Fibroblast of skin of right biceps (primary cell): Measurements from ENCODE around the gene FRAS1.
"Not testable (repeated sequence)": the region's sequence is repeated elsewhere in the genome, so short reads cannot be mapped to it uniquely, and the experiment has no call there.

Experiments
- DNase-seq: peaks from one replicate; pipeline ENCODE4 v3.0.0-alpha.2; 2013

FRAS1 gene

DNA sequence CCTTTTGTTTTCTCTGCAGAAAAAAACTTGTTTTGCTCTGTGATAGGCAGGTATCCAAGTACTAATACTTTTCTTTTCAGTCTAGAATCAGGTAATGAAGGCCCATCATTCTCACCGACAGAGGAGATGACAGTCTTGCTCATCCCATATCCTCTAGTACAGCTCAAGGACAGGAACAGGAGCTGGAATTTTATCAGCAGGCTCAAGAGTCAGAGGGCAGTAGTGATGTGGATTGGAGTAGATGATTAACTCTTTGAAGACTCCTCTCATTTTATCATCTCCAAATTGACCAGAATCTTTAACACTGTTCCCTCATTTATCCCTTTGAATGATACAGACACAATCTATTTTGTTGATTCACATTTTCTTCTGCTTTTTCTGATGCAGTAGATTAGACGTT lies 162.7 kb downstream of the FRAS1 start:
- DNase-seq: no peak

DNA sequence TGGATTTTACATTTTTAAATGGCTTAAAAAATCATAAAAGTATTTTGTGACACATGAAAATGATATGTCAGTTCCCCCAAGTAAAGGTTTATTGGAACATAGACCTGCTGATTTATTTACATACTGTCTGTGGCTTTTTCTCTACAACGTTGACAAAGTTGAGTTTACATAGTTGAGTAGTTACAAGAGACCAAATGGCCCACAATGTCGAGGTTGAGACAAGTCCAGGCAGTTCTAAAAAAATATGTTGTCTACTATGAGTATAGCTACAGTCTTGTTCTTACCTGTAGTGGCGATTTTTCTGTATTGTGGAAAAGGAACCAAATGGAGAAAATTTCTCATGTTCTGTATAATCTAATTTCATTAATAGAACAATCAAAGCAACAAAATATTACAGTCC lies 163.2 kb downstream of the FRAS1 start:
- no peak for DNase-seq

DNA sequence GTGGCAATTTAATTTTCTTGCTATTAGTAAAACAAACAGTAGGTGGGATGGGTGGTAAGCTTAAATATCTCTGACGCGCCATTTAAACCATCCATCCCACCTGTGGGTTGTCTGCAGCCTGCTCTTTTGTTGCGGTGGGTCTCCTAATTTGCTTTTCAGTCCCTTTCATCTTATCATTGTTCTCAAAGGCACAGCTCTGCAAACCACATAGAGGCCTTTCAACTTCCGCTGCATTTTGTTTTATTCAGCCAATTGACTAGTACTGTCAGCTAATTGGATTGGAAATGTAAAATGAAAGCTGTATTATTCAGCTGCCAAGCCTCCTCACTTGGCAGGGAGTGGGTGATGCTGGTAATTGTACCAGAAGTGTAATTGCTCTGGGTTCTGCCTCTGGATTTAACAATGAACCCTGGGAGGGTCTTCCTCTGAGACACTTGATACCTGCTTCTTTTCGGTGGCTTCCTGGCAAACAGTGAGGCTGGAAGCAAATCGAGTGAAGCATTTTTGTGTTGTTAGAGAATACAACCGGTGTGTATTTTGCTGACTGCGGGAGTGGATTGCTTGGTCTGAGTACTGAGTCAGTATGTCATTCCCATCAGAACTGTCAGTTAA lies 165.6 kb downstream of the FRAS1 start:
- DNase-seq: no peak

DNA sequence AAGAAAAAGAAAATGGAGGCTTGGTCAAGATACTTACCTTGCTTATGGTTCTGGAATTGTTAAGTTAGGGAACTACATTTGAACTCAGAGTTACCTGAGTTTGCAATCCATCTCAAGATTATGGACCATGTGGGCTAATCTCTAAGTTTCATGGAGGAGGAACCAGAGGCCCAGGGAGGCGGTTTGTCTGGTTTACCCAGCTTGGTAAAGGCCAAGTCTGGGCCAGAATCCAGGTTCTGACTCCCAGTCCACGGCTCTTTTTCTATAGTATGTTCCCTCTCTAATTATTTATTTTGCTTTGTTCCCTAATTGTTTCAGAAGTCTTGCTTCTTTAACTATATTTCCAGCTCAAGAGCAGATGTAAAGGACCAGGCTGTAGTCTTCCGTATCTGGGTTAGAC lies 168.1 kb downstream of the FRAS1 start:
- no peak for DNase-seq

DNA sequence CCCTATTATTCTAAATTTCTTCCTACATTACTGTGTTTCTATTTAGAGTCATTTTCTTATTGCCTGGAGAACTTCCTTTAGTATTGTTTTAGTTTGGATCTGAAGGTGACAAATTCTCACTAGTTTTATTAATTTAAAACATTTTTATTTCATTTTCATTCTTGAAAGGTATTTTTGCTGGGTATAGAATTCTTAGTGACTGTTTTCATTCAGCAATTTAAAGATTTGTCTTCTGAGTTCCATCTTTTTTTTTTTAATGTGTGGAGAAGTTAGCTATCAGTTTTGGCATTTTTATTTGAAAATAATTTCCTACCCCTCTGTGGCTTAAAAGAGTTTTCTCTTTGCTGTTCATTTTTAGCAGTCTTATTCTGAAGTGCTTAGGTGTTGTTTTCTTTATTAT lies 169.2 kb downstream of the FRAS1 start:
- DNase-seq: no peak

DNA sequence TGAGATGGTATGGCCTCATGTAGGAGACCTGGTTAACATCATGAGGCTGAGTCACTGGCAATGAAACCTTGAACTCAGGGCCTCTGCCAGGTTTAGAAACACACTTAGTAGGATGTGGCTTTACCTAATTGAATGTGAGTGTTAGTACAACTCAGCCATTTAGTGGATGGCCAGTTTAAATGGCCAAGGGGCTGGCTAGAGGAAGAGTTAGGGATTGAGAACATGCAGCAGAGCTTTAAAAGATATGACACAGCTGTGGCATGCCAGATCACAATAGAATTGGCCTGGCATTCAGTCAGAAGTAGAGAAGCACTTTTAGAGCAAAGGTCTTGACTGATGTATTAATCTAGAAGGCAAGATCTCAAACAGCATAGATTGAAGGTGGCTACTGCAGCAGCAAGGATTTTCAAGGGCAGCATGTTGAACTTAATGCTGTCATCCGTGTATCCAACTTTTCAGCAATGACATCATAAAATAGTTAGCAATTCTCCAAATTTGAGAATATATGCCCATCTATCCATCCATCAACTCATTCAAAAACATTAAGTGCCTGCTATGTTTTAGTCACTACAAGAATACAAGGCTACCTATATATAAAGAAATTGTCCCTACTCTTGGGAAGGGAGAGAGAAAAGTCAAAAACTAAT lies 170.4 kb downstream of the FRAS1 start:
- DNase-seq: no peak

DNA sequence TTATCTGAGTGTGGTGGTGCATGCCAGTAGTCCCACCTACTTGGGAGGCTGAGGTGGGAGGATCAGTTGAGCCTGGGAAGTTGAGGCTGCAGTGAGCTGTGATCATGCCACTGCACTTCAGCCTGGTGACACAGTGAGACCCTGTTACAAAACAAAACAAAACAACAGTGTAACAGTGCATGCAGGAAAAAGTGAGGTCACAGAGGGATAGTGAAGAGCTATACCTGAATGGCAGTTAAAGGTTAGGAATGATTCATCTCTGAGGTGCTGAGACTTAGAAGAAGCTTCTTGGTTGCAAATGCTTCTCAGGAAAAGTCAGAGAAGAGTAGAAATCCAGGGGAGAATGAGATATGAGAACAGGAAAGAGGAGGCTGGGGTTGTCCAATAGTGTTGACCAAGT lies 178.7 kb downstream of the FRAS1 start:
- no peak for DNase-seq

DNA sequence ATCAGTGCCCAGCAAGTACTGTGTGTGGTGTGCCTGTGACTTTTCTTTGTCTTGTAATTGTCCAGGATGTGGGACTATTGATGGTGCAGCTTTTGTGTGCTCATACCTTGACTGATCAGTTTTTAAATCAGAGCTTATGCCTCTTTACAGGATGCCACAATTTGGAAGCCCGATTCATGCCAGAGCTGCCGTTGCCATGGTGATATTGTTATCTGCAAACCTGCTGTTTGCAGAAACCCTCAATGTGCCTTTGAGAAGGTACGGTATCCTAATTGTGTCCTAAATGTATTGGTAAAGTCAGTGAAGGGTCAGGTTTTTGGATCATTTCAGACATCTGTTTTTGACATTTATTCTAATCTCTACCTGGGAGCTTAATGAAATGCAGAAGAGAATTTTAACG lies 180.2 kb downstream of the FRAS1 start:
- DNase-seq: no peak

DNA sequence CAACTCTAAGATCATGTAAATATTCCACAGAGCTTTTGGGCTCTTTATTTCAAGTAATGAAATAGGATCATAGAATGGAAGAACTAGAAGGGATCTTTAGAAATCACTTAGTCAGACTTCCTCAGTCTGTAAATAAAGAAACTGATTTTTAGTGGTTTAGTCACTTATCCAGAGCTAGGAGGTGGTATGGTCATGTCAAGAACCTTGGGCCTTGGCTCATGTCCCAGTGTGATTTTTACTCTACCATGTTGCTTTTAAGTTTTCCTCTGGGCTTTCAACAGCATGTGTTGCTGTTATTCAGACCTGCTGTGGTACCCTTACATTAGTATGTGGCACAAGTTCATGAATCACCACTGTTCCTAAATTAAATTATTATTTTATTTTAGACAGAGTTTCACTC lies 184.9 kb downstream of the FRAS1 start:
- peak; percentile 56 for DNase-seq

DNA sequence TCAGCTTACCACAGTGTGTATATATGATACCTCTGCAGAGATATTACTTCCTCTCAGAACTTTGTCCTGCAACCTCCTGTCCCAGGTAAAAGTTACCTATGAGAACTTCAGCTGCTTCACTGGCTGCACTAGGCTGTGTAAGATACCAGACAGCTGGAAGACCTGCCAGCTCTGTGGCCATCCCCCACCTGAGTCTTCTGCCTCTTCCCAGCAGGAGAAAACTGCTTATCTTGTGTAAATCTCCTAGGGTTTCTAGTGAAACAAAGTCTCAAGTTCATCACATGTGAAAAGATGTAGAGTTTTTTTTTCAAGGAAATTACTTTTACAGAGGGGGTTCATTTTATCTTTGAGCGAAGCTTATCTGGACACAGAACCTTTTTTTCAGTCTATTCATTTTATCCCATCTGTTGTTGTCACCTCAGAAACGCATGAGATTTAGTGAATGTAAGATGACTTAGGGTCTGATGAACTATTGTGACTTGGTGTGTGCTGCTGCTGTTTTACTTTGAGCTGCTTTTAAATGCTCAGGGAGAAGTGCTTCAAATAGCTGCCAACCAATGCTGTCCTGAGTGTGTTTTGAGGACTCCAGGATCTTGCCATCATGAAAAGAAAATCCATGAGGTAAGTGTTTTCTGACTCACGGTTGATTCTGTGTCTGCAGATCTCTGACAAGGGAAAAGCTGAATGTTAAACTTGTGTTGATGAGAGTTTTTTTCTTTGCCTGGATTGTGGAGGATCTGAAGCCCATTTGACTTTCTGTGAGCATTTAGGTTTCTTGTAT lies 187.8 kb downstream of the FRAS1 start:
- DNase-seq: peak; percentile 10

DNA sequence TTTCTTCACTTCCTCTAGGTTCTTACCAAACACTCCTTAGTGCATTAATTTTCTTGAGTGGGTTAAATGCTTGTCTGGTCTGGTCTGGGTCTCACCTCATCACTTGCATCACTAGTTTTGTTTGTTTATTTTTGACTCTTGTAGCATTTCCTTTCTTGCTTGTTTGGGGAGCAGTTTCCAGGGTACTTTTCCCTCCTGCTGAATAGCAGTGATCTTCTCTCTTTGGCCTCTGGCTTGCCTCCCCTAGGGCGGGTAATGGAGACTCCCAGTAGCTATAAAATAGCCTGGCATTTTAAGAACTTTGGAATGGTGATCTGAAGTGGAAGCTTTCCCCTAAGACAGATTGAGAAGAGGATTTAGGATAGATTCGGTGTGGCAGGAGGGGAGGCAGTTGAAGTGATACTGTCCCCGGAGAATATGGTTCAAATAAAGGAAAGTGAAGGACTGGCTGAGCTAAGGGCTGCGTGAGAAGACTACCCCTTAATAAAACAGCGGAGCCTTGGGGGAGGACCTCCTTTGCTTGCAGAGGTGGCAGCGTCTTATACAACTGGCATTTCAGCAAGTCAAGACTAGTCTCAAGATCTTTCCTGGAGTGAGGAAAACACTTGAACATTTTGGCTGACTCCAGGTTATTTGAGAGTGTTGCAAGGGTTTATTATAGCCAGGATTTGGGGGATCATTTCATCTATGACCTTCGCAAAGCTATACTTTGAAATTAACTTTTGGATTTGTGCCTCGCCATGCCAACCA lies 190.6 kb downstream of the FRAS1 start:
- DNase-seq: no peak

DNA sequence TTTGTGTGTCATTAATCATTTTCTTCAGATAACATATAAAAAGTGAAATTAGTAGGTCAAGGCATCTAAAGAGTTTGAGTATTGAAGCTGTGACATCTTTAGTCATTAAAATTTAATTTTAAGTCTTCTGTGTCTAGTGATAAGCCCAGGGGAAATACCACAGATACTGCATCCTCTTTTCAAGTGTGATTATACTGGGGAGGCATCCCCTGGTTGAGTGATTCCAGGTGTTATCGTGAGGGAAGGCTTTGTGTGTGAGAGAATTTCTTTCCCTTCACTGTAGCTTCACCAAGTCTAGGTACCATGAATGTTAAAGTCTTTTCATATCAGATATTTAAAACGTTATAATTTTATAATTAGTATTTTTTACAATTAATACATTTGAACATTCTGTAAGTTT lies 193.4 kb downstream of the FRAS1 start:
- no peak for DNase-seq

DNA sequence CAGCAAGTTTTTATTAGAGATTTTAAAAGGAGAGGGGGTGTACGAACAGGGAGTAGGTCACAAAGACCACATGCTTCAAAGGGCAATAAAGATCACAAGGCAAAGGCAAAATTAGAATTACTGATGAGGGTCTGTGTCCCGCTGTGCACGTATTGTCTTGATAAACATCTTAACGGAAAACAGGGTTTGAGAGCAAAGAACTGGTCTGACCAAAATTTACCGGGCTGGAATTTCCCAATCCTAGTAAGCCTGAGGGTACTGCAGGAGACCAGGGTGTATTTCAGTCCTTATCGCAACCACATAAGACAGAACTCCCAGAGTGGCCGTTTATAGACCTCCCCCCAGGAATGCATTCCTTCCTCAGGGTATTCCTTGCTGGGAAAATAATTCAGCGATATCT lies 195.7 kb downstream of the FRAS1 start:
- not testable (repeated sequence) for DNase-seq

DNA sequence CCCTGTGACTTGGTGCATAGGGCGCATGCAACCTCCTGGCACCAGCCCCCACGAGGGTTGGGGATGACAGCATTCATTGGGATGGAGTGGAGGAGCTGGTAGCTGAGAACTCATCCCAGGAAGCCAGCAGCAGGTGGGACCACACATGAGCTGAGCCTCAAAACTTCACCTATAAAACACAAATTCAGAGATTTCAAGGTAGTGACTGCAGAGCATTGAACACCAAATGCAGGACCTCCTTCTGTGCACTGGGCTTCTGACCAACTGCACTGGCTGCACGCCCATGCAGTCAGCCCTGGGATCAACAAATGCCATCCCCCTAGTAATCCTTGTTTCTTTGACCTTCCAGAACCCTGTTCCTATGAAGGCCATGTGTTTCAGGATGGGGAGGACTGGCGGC lies 197.8 kb downstream of the FRAS1 start:
- no peak for DNase-seq

DNA sequence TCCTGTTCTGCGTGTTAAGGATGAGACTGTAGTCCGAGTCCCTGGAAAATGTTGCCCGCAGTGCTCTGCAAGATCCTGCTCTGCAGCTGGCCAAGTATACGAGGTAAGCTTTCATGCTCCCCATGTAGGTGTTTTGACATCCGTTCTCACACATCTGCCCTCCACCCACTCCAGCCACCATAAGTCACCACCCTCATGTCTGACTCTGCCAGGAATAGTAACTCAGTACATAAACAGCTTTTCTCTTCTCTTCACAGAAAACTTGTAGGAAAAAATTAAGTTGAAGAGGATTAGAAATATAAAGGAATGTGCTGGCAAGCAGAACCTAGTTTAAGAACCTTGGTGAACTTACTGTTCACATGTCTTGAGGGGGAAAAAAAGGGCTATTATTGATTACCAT lies 207.9 kb downstream of the FRAS1 start:
- no peak for DNase-seq

DNA sequence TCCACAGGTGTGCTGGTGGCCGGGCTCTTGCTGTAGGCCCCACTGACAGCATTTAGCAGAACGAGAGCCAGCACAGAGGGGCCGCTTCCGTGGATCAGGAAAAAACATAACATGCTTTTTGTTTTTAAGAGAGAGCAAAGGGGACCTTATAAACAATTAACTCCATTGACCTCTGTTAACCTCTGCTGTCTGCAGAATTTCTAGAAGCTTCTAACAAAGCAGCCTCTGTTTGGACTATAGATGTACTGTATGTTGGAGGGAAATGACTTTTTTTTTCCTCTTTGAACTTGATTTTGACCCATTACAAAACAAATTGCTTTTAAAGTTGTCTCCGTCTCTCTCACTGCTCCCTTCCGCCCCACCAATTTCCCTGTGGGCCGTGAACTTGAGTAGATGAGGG lies 210.7 kb downstream of the FRAS1 start:
- DNase-seq: no peak

DNA sequence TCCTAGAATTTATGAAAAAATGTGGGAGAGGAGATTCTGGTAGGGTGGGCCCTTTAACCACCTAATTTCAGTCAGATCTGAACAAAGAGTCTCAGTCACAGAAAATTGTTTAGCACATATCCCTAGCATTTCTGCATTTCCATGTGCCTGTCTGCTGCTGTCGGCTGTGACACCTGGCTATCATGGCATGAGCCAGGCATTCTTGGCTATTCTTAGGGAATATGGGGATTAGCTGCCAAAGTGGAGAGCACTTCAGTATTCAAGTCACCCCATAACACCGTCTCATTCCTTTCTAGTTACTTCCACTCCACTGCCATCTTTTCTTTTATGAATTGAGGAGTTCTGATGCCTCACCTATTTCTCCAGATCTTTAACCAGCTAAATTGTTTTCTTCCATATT lies 211.5 kb downstream of the FRAS1 start:
- no peak for DNase-seq

DNA sequence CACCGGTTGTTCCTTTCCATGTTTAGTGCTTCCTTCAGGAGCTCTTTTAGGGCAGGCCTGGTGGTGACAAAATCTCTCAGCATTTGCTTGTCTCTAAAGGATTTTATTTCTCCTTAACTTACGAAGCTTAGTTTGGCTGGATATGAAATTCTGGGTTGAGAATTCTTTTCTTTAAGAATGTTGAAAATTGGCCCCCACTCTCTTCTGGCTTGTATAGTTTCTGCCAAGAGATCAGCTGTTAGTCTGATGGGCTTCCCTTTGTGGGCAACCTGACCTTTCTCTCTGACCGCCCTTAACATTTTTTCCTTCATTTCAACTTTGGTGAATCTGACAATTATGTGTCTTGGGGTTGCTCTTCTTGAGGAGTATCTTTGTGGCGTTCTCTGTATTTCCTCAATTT lies 218.3 kb downstream of the FRAS1 start:
- not testable (repeated sequence) for DNase-seq

DNA sequence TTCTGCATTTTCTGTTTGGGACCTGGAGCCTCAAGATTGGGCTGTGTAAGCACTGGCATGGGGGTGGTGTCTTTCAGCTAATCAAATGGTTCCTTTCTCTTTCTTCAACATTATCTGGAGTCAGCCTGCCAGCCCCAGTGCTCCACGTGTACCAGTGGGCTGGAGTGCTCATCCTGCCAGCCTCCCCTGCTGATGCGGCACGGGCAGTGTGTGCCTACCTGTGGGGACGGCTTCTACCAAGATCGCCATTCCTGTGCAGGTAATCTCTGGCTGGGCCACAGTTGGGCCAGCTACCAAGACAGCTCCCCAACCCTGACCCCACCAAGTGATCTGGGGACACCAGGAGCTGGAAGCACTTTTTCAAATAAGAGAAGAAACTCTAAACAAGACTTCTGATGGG lies 229.2 kb downstream of the FRAS1 start:
- no peak for DNase-seq

DNA sequence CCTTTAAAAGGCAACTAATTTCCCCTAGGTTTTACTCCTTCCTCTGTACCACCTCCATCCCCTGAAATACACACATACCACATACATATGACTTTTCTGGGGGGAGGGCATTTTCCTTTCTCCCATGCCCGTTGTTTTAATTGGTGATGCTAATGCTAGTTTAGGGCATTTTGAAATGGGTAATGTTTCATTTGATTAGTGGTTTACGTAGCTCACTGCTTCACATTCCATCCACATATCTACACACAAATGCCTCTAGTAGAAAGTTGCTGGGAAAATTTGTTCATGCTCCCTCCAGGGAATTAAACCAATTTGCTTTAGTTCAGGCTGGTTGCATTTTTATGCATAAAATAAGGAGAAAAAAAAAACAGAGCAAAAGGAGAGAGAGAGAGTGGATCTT lies 231.2 kb downstream of the FRAS1 start:
- DNase-seq: peak; percentile 85

DNA sequence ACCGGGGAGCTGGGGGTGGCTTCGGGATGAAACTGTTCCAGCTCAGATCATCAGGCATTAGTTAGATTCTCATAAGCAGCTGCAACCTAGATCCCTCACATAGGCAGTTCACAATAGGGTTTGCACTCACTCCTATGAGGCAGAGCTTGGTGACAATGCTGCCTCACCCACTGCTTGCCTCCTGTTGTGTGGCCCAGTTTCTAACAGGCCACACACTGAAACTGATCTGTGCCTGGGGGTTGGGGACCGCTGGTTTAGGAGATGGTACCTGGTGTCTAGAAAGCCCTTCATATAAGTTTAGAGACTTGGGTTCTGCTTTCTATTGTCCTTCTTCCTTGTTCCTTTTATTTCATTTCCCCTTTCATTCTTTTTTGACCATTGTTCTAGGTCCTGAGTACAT lies 234.2 kb downstream of the FRAS1 start:
- DNase-seq: no peak

DNA sequence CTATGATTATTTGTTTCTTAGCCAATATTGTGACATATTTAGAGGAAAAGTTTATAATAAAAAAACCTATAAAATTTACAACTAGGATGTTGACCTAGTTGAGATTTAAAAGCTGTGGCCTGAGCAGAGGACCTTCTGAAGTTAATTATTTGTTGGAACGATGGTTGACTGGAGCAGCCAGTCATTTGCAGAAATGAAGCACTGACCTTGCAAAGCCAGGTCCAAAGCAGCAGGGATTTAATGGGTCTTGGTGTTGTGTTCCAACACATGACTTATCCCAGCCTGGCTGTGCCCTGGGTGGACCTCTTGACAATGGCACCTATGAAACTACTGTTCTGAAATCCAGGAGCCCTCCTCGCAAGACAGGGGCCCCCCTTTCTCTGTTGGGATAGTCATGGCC lies 235.2 kb downstream of the FRAS1 start:
- DNase-seq: no peak

DNA sequence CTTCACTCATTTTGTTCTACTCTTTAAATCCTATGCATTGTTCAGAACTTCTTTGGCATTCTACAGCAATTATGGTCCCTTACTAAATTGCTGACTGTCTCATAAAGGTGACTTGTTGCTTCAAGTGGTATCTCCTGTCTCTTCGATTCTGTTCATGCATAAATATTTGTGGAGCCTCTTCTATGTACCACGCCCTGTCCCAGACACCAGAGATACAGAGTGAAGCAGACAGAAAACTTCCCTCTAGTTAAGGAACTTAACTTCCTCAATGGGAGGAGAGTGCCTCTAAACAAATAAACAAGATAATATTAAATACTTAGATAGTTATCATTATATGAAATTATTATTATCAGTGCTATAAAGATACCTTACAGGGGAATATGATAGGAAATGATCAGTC lies 235.7 kb downstream of the FRAS1 start:
- no peak for DNase-seq

DNA sequence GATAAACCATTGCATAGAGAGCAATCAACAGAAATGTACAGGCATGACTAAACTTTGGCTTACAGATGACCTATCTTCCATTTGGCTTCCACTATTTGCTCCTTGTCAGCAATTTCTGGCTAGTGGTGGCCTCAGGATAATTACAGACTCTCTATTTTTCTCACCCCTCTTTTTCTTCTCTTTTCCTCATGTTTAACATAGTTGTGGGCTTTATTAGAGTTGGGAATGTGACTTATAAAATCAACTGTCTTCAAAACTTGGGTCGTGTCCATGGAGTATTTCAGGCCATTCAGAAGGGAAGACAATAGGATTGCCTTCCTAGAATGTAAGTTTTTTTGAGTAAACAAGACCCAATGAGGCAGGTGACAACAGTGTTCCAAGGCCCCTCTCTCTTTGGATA lies 236.2 kb downstream of the FRAS1 start:
- peak; percentile 92 for DNase-seq
